Astrocyte (in vitro differentiated cells and primary cell): ENCODE results near the gene ZNF79. TPM values are rescaled to one million over a fixed set of nuclear protein-coding genes. Genes with fewer than 3 reads are reported as not detected.

Source experiments
- DNase-seq: peaks from one replicate; pipeline ENCODE4 v3.0.0-alpha.2; 2010; ENCODE audit warnings: low read depth
- FAIRE-seq: peaks from 2 replicates; lab custom pipeline; 2011; peaks lifted over from hg19 to GRCh38; lab: Jason Lieb, UNC
- H2AFZ ChIP-seq: 2 replicates; pipeline ENCODE4 v1.6.0; 2012; ENCODE audit warnings: low read depth, low read length, inconsistent platforms
- H3K27ac ChIP-seq: 2 replicates; pipeline ENCODE4 v1.5.1; 2011; ENCODE audit warnings: low read depth, low read length, inconsistent platforms
- H3K27me3 ChIP-seq: 2 replicates; pipeline ENCODE4 v1.6.0; 2011; ENCODE audit warnings: low read length, inconsistent platforms; ENCODE audit not compliant: insufficient read depth
- H3K36me3 ChIP-seq: 2 replicates; pipeline ENCODE4 v1.5.1; 2011; ENCODE audit warnings: low read length, inconsistent platforms; ENCODE audit not compliant: insufficient read depth
- H3K4me1 ChIP-seq: 2 replicates; pipeline ENCODE4 v1.5.1; 2011; ENCODE audit warnings: low read length, inconsistent platforms; ENCODE audit not compliant: insufficient read depth
- H3K4me2 ChIP-seq: 2 replicates; pipeline ENCODE4 v1.6.0; 2012; ENCODE audit warnings: low read length, inconsistent platforms
- H3K4me3 ChIP-seq: 2 replicates; pipeline ENCODE4 v1.5.1; 2011; ENCODE audit warnings: low read depth, mild to moderate bottlenecking, low read length, inconsistent platforms; ENCODE audit not compliant: insufficient read depth
- H3K79me2 ChIP-seq: 2 replicates; pipeline ENCODE4 v1.6.0; 2012; ENCODE audit warnings: mild to moderate bottlenecking, low read length, inconsistent platforms; ENCODE audit not compliant: insufficient read depth
- H3K9ac ChIP-seq: 2 replicates; pipeline ENCODE4 v1.6.0; 2012; ENCODE audit warnings: mild to moderate bottlenecking, low read length, inconsistent platforms
- H3K9me3 ChIP-seq: 2 replicates; pipeline ENCODE4 v1.5.1; 2012; ENCODE audit warnings: low read depth, mild to moderate bottlenecking, low read length, inconsistent platforms; ENCODE audit not compliant: insufficient read depth
- H4K20me1 ChIP-seq: 2 replicates; pipeline ENCODE4 v1.6.0; 2012; ENCODE audit warnings: low read length, inconsistent platforms; ENCODE audit not compliant: insufficient read depth
- H3K27ac Mint-ChIP-seq: one replicate; pipeline ENCODE4 v1.8.0; 2021; ENCODE audit warnings: mild to moderate bottlenecking, mixed read lengths; ENCODE audit not compliant: unreplicated experiment
- H3K27me3 Mint-ChIP-seq: one replicate; pipeline ENCODE4 v1.8.0; 2021; ENCODE audit warnings: low read depth, mixed read lengths; ENCODE audit not compliant: unreplicated experiment
- H3K36me3 Mint-ChIP-seq: one replicate; pipeline ENCODE4 v1.8.0; 2021; ENCODE audit warnings: low read depth, mixed read lengths; ENCODE audit not compliant: unreplicated experiment
- H3K4me1 Mint-ChIP-seq: one replicate; pipeline ENCODE4 v1.8.0; 2021; ENCODE audit warnings: low read depth, mixed read lengths; ENCODE audit not compliant: unreplicated experiment
- H3K4me3 Mint-ChIP-seq: one replicate; pipeline ENCODE4 v1.8.0; 2021; ENCODE audit warnings: mild to moderate bottlenecking, moderate library complexity, mixed read lengths; ENCODE audit not compliant: unreplicated experiment
- H3K9me3 Mint-ChIP-seq: one replicate; pipeline ENCODE4 v1.8.0; 2021; ENCODE audit warnings: mild to moderate bottlenecking, mixed read lengths; ENCODE audit not compliant: unreplicated experiment
- EZH2 ChIP-seq: IDR thresholded peaks from 2 replicates; pipeline ENCODE4 v1.6.1; 2012; ENCODE audit warnings: mild to moderate bottlenecking, low read length, inconsistent platforms; ENCODE audit not compliant: insufficient read depth
- total RNA-seq: library from RNA; stranded (reverse); gene quantifications from 2 replicates; pipeline ENCODE4 v1.2.1, GENCODE V29; 2021
- TF ChIP-seq, protein P1 (sequence below): IDR thresholded peaks from 2 replicates; pipeline ENCODE4 v1.5.1; 2011; ENCODE audit warnings: low read depth, mild to moderate bottlenecking, inconsistent platforms, low read length, moderate library complexity; ENCODE audit not compliant: insufficient read depth

ZNF79 gene
- total RNA-seq, 1 donor from 2014 or later, result 11.5 TPM

DNA sequence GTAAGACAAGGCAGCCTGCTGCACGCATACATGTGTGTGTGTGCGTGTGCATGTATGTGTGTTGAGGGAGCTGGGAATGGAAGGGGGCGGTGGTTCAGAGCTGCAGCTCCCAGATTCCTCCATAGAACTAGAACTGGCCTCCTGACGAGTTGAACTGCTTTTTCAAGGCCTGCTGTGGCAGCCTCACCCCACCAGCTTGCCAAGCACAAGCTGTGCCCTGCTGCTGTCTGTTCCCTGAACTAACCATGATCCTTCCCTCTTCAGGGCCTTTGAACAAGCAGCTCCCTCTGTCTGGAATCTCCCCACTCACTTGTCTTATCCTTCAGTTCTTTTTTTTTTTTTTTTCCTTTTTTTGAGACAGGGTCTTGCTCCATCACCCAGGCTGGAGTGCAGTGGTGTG lies 49.8 kb downstream of the ZNF79 start:
- no peak overlapping the region for H3K27ac ChIP-seq
- no peaks in the 10 kb centered on the region for H3K79me2 ChIP-seq
- H2AFZ ChIP-seq, result no peak overlapping the region
- H3K9me3 ChIP-seq, result no peaks in the 10 kb centered on the region
- peaks cover 21% of the 10 kb centered on the region for H3K36me3 Mint-ChIP-seq
- no peaks in the 10 kb centered on the region for H4K20me1 ChIP-seq
- no peak overlapping the region for H3K9ac ChIP-seq
- DNase-seq, result no peak
- no peaks in the 10 kb centered on the region for H3K4me1 ChIP-seq
- H3K27me3 ChIP-seq, result no peaks in the 10 kb centered on the region
- no peak for TF ChIP-seq EZH2
- TF ChIP-seq, protein P1, sequence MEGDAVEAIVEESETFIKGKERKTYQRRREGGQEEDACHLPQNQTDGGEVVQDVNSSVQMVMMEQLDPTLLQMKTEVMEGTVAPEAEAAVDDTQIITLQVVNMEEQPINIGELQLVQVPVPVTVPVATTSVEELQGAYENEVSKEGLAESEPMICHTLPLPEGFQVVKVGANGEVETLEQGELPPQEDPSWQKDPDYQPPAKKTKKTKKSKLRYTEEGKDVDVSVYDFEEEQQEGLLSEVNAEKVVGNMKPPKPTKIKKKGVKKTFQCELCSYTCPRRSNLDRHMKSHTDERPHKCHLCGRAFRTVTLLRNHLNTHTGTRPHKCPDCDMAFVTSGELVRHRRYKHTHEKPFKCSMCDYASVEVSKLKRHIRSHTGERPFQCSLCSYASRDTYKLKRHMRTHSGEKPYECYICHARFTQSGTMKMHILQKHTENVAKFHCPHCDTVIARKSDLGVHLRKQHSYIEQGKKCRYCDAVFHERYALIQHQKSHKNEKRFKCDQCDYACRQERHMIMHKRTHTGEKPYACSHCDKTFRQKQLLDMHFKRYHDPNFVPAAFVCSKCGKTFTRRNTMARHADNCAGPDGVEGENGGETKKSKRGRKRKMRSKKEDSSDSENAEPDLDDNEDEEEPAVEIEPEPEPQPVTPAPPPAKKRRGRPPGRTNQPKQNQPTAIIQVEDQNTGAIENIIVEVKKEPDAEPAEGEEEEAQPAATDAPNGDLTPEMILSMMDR, result no peak
- H3K36me3 ChIP-seq, result no peaks in the 10 kb centered on the region
- no peaks in the 10 kb centered on the region for H3K4me1 Mint-ChIP-seq
- H3K27me3 Mint-ChIP-seq, result no peaks in the 10 kb centered on the region
- no peaks in the 10 kb centered on the region for H3K9me3 Mint-ChIP-seq
- no peak for FAIRE-seq
- H3K27ac Mint-ChIP-seq, result no peak overlapping the region
- no peak overlapping the region for H3K4me3 Mint-ChIP-seq
- no peak overlapping the region for H3K4me2 ChIP-seq
- no peak overlapping the region for H3K4me3 ChIP-seq

DNA sequence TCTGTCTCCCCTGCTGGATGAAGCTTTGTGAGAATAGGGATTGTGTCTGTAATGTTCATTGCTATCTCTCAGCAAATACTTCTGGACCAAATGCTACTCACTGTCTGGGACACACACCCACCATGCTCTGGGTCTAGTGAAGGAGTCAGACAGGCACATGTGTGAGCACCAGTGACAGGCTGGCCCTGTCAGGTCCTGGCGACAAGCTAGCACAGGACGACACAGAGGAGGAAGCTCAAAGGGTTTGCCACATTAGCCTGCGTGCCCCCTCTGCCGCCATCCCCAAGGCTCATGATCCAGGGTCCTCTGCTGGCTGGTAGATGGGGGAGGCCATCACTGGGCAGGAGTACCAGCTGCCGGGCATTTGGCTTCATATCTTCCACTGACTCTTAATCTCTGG lies 50.4 kb downstream of the ZNF79 start:
- Mint-ChIP-seq H3K4me1 (no peaks in the 10 kb centered on the region), H3K4me3 (no peak overlapping the region), H3K27me3 (no peaks in the 10 kb centered on the region), H3K36me3 (peaks cover 21% of the 10 kb centered on the region), H3K9me3 (no peaks in the 10 kb centered on the region), H3K27ac (no peak overlapping the region)
- Histone ChIP-seq H2AFZ (no peak overlapping the region), H3K79me2 (no peaks in the 10 kb centered on the region), H3K4me1 (no peaks in the 10 kb centered on the region), H3K4me3 (no peak overlapping the region), H3K27ac (no peak overlapping the region), H3K4me2 (no peak overlapping the region), H3K27me3 (no peaks in the 10 kb centered on the region), H3K9ac (no peak overlapping the region), H3K36me3 (no peaks in the 10 kb centered on the region), H4K20me1 (no peaks in the 10 kb centered on the region), H3K9me3 (no peaks in the 10 kb centered on the region)
- TF ChIP-seq, protein P1, result no peak
- no peak for TF ChIP-seq EZH2
- DNase-seq (no peak), FAIRE-seq (no peak)

DNA sequence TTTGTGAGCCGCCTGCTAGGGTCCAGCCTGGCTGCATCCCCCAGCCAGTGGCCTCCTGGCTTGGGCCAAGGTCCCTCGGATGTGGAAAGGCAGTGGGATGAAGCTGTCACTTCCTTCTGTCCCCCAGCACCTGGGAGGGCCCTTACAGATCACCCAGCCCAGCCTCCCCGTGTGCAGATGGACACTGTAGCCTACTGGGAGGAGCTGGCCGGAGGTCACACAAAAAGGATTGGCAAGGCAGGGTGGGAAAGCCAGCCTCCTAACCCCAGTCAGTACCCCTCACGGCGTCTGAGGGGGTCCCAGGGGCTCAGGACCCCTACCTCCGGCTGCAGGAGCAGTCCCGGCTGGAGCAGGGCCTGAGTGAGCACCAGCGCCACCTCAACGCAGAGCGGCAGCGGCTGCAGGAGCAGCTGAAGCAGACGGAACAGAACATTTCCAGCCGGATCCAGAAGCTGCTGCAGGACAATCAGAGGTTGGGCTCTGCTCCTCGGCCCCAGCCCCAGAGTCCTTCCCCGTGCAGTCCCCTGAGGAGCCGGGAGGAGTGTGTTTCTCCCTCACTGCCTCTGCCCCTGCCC lies 55.4 kb downstream of the ZNF79 start:
- no peaks in the 10 kb centered on the region for H3K79me2 ChIP-seq
- FAIRE-seq, result no peak
- no peaks in the 10 kb centered on the region for H3K4me1 ChIP-seq
- H3K4me2 ChIP-seq, result no peak overlapping the region
- H3K9me3 Mint-ChIP-seq, result no peaks in the 10 kb centered on the region
- H3K27me3 ChIP-seq, result no peaks in the 10 kb centered on the region
- H3K27ac Mint-ChIP-seq, result no peak overlapping the region
- H3K4me3 Mint-ChIP-seq, result no peak overlapping the region
- H3K27me3 Mint-ChIP-seq, result no peaks in the 10 kb centered on the region
- DNase-seq, result no peak
- H3K27ac ChIP-seq, result no peak overlapping the region
- H3K4me3 ChIP-seq, result no peak overlapping the region
- H3K36me3 Mint-ChIP-seq, result peaks cover 5% of the 10 kb centered on the region
- H3K9me3 ChIP-seq, result no peaks in the 10 kb centered on the region
- no peaks in the 10 kb centered on the region for H3K36me3 ChIP-seq
- H3K4me1 Mint-ChIP-seq, result no peaks in the 10 kb centered on the region
- H4K20me1 ChIP-seq, result no peaks in the 10 kb centered on the region
- H2AFZ ChIP-seq, result no peak overlapping the region
- TF ChIP-seq, protein P1, result no peak
- TF ChIP-seq EZH2, result no peak
- no peak overlapping the region for H3K9ac ChIP-seq
